Neural progenitor cell (in vitro differentiated cells): ENCODE measurements around the gene GABBR2. TPM values are rescaled to one million over a fixed set of nuclear protein-coding genes. Genes with fewer than 3 reads are reported as not detected.

Experiments used
- DNase-seq: peaks from one replicate; pipeline ENCODE4 v3.0.0-alpha.2; 2016; ENCODE audit warnings: low spot score
- H2AFZ ChIP-seq: fragments of 200-600 bp; sonication (generic); replicated peaks from 2 replicates; pipeline ENCODE4 v1.6.1; 2016; ENCODE audit warnings: antibody characterized with exemption
- H3F3A ChIP-seq: fragments of 200-600 bp; sonication (generic); 2 replicates; pipeline ENCODE4 v1.6.1; 2016; ENCODE audit warnings: antibody characterized with exemption, low read depth
- H3K27ac ChIP-seq: fragments of 200-600 bp; sonication (generic); 2 replicates; pipeline ENCODE4 v1.5.1; 2016; ENCODE audit warnings: mild to moderate bottlenecking
- H3K27me3 ChIP-seq: fragments of 200-600 bp; sonication (generic); 2 replicates; pipeline ENCODE4 v1.6.1; 2016; ENCODE audit warnings: mild to moderate bottlenecking, moderate library complexity
- H3K36me3 ChIP-seq: fragments of 200-600 bp; sonication (generic); 2 replicates; pipeline ENCODE4 v1.5.1; 2016
- H3K4me1 ChIP-seq: fragments of 200-600 bp; sonication (generic); 2 replicates; pipeline ENCODE4 v1.6.1; 2016; ENCODE audit warnings: mixed run types
- H3K4me2 ChIP-seq: fragments of 200-600 bp; sonication (generic); 2 replicates; pipeline ENCODE4 v1.6.1; 2016
- H3K4me3 ChIP-seq: fragments of 200-600 bp; sonication (generic); 2 replicates; pipeline ENCODE4 v1.5.1; 2016
- H3K79me2 ChIP-seq: fragments of 200-600 bp; sonication (generic); 2 replicates; pipeline ENCODE4 v1.6.1; 2016; ENCODE audit warnings: low read depth
- H3K9ac ChIP-seq: fragments of 200-600 bp; sonication (generic); 2 replicates; pipeline ENCODE4 v1.6.1; 2016
- H3K9me3 ChIP-seq: fragments of 200-600 bp; sonication (generic); 2 replicates; pipeline ENCODE4 v1.5.1; 2016; ENCODE audit warnings: low read depth
- H4K20me1 ChIP-seq: fragments of 200-600 bp; sonication (generic); 2 replicates; pipeline ENCODE4 v1.6.1; 2016; ENCODE audit warnings: low read depth
- H3K27ac Mint-ChIP-seq: 3 replicates; pipeline ENCODE4 v1.8.0; 2021; ENCODE audit warnings: mixed read lengths
- H3K27me3 Mint-ChIP-seq: 2 replicates; pipeline ENCODE4 v1.8.0; 2022; ENCODE audit warnings: low read depth, mild to moderate bottlenecking, inconsistent platforms, moderate library complexity, mixed read lengths; ENCODE audit not compliant: insufficient read depth
- H3K36me3 Mint-ChIP-seq: 3 replicates; pipeline ENCODE4 v1.8.0; 2021; ENCODE audit warnings: mixed read lengths
- H3K4me1 Mint-ChIP-seq: 3 replicates; pipeline ENCODE4 v1.8.0; 2021; ENCODE audit warnings: mixed read lengths
- H3K4me3 Mint-ChIP-seq: 3 replicates; pipeline ENCODE4 v1.8.0; 2021; ENCODE audit warnings: mild to moderate bottlenecking, moderate library complexity, mixed read lengths
- H3K9me3 Mint-ChIP-seq: 3 replicates; pipeline ENCODE4 v1.8.0; 2020; ENCODE audit warnings: mixed read lengths
- CTCF ChIP-seq: fragments of 200-600 bp; sonication (generic); IDR thresholded peaks from 2 replicates; pipeline ENCODE4 v1.5.1; 2017; ENCODE audit warnings: antibody characterized with exemption, mild to moderate bottlenecking
- EZH2 ChIP-seq: fragments of 200-600 bp; sonication (generic); IDR thresholded peaks from 2 replicates; pipeline ENCODE4 v1.6.1; 2017; ENCODE audit warnings: antibody characterized with exemption, mild to moderate bottlenecking, moderate library complexity
- EZH2phosphoT487 ChIP-seq: fragments of 200-600 bp; sonication (generic); IDR thresholded peaks from 2 replicates; pipeline ENCODE4 v1.6.1; 2017; ENCODE audit warnings: antibody characterized with exemption
- total RNA-seq: library from RNA; depleted of rRNA; stranded (reverse); fragments of >200 nt; gene quantifications from 2 replicates; pipeline ENCODE4 v1.2.3, GENCODE V29; 2015; ENCODE audit warnings: low replicate concordance

GABBR2 gene
- total RNA-seq, 1 donor from 2014 or later, result not detected

DNA sequence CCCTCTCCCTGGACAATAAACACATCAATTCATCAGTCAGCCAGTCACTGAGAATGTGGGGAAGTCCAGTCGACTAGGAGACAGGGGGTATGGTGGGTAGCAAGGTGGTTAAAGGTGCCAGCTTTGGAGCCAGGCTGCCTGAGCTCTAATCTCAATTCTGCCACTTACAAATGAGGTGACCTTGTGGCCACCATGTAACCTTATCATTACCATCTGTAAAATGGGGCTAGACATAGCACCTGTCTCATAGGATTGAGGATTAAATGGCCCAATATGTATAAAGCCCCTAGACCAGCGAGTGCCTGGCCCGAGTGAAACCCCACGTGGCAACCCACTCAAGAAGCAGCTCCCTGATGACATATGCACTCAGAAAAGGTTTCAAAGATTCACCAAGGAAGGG is 380.0 kb downstream of the GABBR2 start:
- Histone ChIP-seq H4K20me1 (no peaks in the 10 kb centered on the region), H3K4me3 (no peak overlapping the region), H2AFZ (no peak overlapping the region), H3K36me3 (no peaks in the 10 kb centered on the region), H3K4me2 (no peak overlapping the region), H3K27ac (no peak overlapping the region), H3K79me2 (no peaks in the 10 kb centered on the region), H3F3A (no peaks in the 10 kb centered on the region), H3K9me3 (no peaks in the 10 kb centered on the region), H3K27me3 (no peaks in the 10 kb centered on the region), H3K9ac (no peak overlapping the region), H3K4me1 (no peaks in the 10 kb centered on the region)
- H3K4me1 Mint-ChIP-seq, result no peaks in the 10 kb centered on the region
- no peak overlapping the region for H3K27ac Mint-ChIP-seq
- peaks cover 2% of the 10 kb centered on the region for H3K27me3 Mint-ChIP-seq
- H3K9me3 Mint-ChIP-seq, result no peaks in the 10 kb centered on the region
- no peaks in the 10 kb centered on the region for H3K36me3 Mint-ChIP-seq
- H3K4me3 Mint-ChIP-seq, result no peak overlapping the region
- no peak for DNase-seq
- TF ChIP-seq EZH2phosphoT487 (no peak), EZH2 (no peak), CTCF (no peak)

DNA sequence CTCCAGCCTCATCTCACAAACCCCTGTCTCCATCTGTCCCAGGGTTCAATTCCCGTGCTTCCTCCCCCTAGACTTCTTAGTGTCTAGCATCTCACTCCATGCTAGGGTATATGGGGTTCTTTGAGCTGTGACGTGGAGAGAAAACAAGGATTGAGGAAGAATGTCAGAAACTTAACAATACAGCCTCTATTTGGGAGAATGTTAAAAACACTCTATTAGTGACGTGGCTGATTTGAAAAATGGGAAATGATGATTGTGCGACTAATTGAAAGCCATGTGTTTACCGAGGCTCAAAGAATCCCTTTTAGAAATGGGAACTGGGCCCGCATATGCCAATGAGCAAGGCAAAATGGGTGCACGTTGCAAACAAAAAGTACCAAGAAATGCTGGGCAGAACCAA is 380.6 kb downstream of the GABBR2 start:
- no peaks in the 10 kb centered on the region for H3K27me3 ChIP-seq
- H3K36me3 ChIP-seq, result no peaks in the 10 kb centered on the region
- DNase-seq, result no peak
- no peak overlapping the region for H3K4me3 ChIP-seq
- H3K27ac ChIP-seq, result no peak overlapping the region
- H3K4me3 Mint-ChIP-seq, result no peak overlapping the region
- H3K4me1 ChIP-seq, result no peaks in the 10 kb centered on the region
- H4K20me1 ChIP-seq, result no peaks in the 10 kb centered on the region
- H3K27me3 Mint-ChIP-seq, result peaks cover 2% of the 10 kb centered on the region
- no peaks in the 10 kb centered on the region for H3K9me3 ChIP-seq
- no peak overlapping the region for H3K9ac ChIP-seq
- H3K79me2 ChIP-seq, result no peaks in the 10 kb centered on the region
- no peak for TF ChIP-seq EZH2
- no peak for TF ChIP-seq EZH2phosphoT487
- TF ChIP-seq CTCF, result no peak
- H3F3A ChIP-seq, result no peaks in the 10 kb centered on the region
- H2AFZ ChIP-seq, result no peak overlapping the region
- no peak overlapping the region for H3K27ac Mint-ChIP-seq
- no peak overlapping the region for H3K4me2 ChIP-seq
- H3K9me3 Mint-ChIP-seq, result no peaks in the 10 kb centered on the region
- no peaks in the 10 kb centered on the region for H3K36me3 Mint-ChIP-seq
- H3K4me1 Mint-ChIP-seq, result no peaks in the 10 kb centered on the region

GRCh38 chr9:98327249-98327561 is 381.5 kb downstream of the GABBR2 start:
- H3K9me3 Mint-ChIP-seq, result no peaks in the 10 kb centered on the region
- Histone ChIP-seq H3K9me3 (no peaks in the 10 kb centered on the region), H3K27me3 (no peaks in the 10 kb centered on the region), H2AFZ (no peak overlapping the region), H3F3A (no peaks in the 10 kb centered on the region), H3K4me3 (no peak overlapping the region), H3K9ac (no peak overlapping the region), H3K79me2 (no peaks in the 10 kb centered on the region), H3K36me3 (no peaks in the 10 kb centered on the region), H3K27ac (no peak overlapping the region), H3K4me1 (no peaks in the 10 kb centered on the region), H3K4me2 (no peak overlapping the region), H4K20me1 (no peaks in the 10 kb centered on the region)
- no peak overlapping the region for H3K27ac Mint-ChIP-seq
- DNase-seq, result no peak
- TF ChIP-seq EZH2 (no peak), EZH2phosphoT487 (no peak), CTCF (no peak)
- H3K4me1 Mint-ChIP-seq, result no peaks in the 10 kb centered on the region
- no peak overlapping the region for H3K4me3 Mint-ChIP-seq
- H3K36me3 Mint-ChIP-seq, result no peaks in the 10 kb centered on the region
- H3K27me3 Mint-ChIP-seq, result peaks cover 7% of the 10 kb centered on the region
